CD4-positive, alpha-beta T cell treated with Interleukin-6 at 100 ng/mL for 8 hours (primary cell): ENCODE measurements around the gene TTC34.
"Not testable (repeated sequence)": the region's sequence is repeated elsewhere in the genome, so short reads cannot be mapped to it uniquely, and the experiment has no call there.

Source experiments
- DNase-seq: peaks from one replicate; pipeline ENCODE4 v3.0.0-alpha.2; 2020; ENCODE audit warnings: mixed read lengths, low spot score

Gene TTC34

GRCh38 chr1:2796890-2797740 is 4.4 kb downstream of the TTC34 start:
- DNase-seq, result no peak

GRCh38 chr1:2795926-2796325 is 5.6 kb downstream of the TTC34 start:
- DNase-seq, result no peak

GRCh38 chr1:2791027-2791760 is 10.3 kb downstream of the TTC34 start:
- DNase-seq, result no peak

GRCh38 chr1:2789986-2790581 is 11.4 kb downstream of the TTC34 start:
- no peak for DNase-seq

- DNase-seq, result no peak
Observed at GRCh38 chr1:2789164-2789985, 12.1 kb downstream of the TTC34 start.

GRCh38 chr1:2788506-2789163 is 12.9 kb downstream of the TTC34 start:
- no peak for DNase-seq

- DNase-seq, result no peak
Observed at GRCh38 chr1:2787163-2787911, 14.2 kb downstream of the TTC34 start.

- DNase-seq, result peak; percentile 64
Observed at GRCh38 chr1:2786329-2787162, 14.9 kb downstream of the TTC34 start.

- no peak for DNase-seq
Observed at GRCh38 chr1:2785631-2786328, 15.7 kb downstream of the TTC34 start.

GRCh38 chr1:2784854-2785630 is 16.5 kb downstream of the TTC34 start:
- no peak for DNase-seq

GRCh38 chr1:2783435-2784397 is 17.8 kb downstream of the TTC34 start:
- DNase-seq, result no peak

- DNase-seq, result no peak
Observed at GRCh38 chr1:2783069-2783434, 18.4 kb downstream of the TTC34 start.

- DNase-seq, result no peak
Observed at GRCh38 chr1:2781627-2782026, 19.9 kb downstream of the TTC34 start.

- DNase-seq, result no peak
Observed at GRCh38 chr1:2778220-2778592, 23.3 kb downstream of the TTC34 start.

- no peak for DNase-seq
Observed at GRCh38 chr1:2777424-2778219, 23.9 kb downstream of the TTC34 start.

- not testable (repeated sequence) for DNase-seq
Observed at GRCh38 chr1:2775333-2775732, 26.2 kb downstream of the TTC34 start.
